Spleen (tissue), 7 donors: Measurements from ENCODE around the gene PEAK1.

Source experiments
- CTCF ChIP-seq, 11 experiments: fragments of 200-600 bp in 7 of 11; fragments of 450-650 bp in 4 of 11; sonication (generic) in 4 of 11; IDR thresholded peaks in 8 of 11; conservative IDR thresholded peaks in 3 of 11; 1 replicate in 7 of 11; 2 replicates in 4 of 11; pipeline versions ENCODE4 v1.4.0 to v1.8.0; 2016 to 2021; ENCODE audit warnings: antibody characterized with exemption in 11 of 11, inconsistent platforms in 4 of 11, mild to moderate bottlenecking in 1 of 11
- POLR2A ChIP-seq, 3 donors: fragments of 450-650 bp; IDR thresholded peaks; one replicate each; pipeline ENCODE4 v1.5.1; 2017; ENCODE audit warnings: antibody characterized with exemption in 3 of 3, mild to moderate bottlenecking in 1 of 3
- POLR2AphosphoS5 ChIP-seq, 3 donors: sonication (generic); formaldehyde crosslinking; IDR thresholded peaks; one replicate each; pipeline ENCODE4 v1.5.1; 2017; ENCODE audit warnings: antibody characterized with exemption in 3 of 3
- donor health status: DM: no; HTN: no; CAD: no; lungs with moderate emphysema.
- donor health status: DM: no; HTN: no; CAD: no.
- donor health status: DM: no; HTN: no; CAD: no.

DNA sequence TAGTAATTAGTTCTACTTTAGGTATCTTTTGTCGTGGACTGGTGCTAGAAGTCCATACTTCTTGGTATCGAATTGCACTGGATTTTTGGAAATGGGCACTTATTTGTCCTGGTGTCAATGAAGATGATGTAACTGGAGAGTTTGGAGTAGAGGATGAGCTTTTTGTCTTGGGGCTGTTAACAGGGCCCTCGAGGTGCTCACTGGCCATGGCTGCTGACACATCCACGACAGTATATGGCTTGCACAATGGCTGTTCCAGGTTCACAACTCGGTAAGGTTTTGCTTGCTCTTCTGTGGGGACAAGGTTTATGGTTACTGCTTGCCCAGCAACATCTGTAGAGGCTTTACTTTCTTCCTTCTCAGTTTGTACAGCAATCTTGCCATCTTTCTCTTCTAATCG lies 239.6 kb downstream of the PEAK1 start:
- TF ChIP-seq POLR2AphosphoS5 (IDR thresholded peaks at IDR 0.05) = no peak
- TF ChIP-seq POLR2A (IDR thresholded peaks at IDR 0.05) = no peak
- no peak for TF ChIP-seq CTCF (IDR thresholded peaks at IDR 0.05 in 8 of 11, conservative IDR thresholded peaks at IDR 0.05 in 3 of 11)
